Measurements from ENCODE around the gene NTM. TPM values are rescaled to one million over a fixed set of nuclear protein-coding genes. Genes with fewer than 3 reads are reported as not detected.

The NTM gene
- total and polyA plus RNA-seq, 2 donors (not counting 1 experiment from before 2014, with no cell fraction given): 12.3 to 28.6 TPM

- TF ChIP-seq EZH2 (IDR thresholded peaks at IDR 0.05; ENCODE audit: low read length, missing control alignments): no peak
- TF ChIP-seq, protein P1, sequence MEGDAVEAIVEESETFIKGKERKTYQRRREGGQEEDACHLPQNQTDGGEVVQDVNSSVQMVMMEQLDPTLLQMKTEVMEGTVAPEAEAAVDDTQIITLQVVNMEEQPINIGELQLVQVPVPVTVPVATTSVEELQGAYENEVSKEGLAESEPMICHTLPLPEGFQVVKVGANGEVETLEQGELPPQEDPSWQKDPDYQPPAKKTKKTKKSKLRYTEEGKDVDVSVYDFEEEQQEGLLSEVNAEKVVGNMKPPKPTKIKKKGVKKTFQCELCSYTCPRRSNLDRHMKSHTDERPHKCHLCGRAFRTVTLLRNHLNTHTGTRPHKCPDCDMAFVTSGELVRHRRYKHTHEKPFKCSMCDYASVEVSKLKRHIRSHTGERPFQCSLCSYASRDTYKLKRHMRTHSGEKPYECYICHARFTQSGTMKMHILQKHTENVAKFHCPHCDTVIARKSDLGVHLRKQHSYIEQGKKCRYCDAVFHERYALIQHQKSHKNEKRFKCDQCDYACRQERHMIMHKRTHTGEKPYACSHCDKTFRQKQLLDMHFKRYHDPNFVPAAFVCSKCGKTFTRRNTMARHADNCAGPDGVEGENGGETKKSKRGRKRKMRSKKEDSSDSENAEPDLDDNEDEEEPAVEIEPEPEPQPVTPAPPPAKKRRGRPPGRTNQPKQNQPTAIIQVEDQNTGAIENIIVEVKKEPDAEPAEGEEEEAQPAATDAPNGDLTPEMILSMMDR (conservative IDR thresholded peaks at IDR 0.05 in 1 of 2, IDR thresholded peaks at IDR 0.05 in 1 of 2; ENCODE audit: low read depth in 1 of 2, low read length in 2 of 2): no peak
- H2AFZ ChIP-seq (ENCODE audit: low read length): no peak overlapping the region
- no peaks in the 10 kb centered on the region for H3K79me2 ChIP-seq (ENCODE audit: control insufficient read depth, insufficient read depth, low read length)
- peak overlapping the region; percentile 96 for H3K27ac ChIP-seq (ENCODE audit: insufficient read depth, low read length)
- DNase-seq (ENCODE audit: low read depth in 2 of 2): peak in 1 of 2 donors; percentile 66
- peak overlapping the region; percentile 60 for H3K9ac ChIP-seq (ENCODE audit: insufficient read depth, low read length)
- H3K4me3 ChIP-seq (replicated peaks in 1 of 4; ENCODE audit: control extremely low read depth in 1 of 4, insufficient read depth in 1 of 4, low read depth in 3 of 4, low read length in 4 of 4): peak overlapping the region in 1 of 4 experiments; percentile 3
- H3K4me1 ChIP-seq (ENCODE audit: control insufficient read depth, extremely low read depth, insufficient read depth, low read length): peaks cover 28% of the 10 kb centered on the region
- no peaks in the 10 kb centered on the region for H3K27me3 ChIP-seq (ENCODE audit: control insufficient read depth, insufficient read depth, low read length)
- H3K36me3 ChIP-seq (ENCODE audit: control insufficient read depth, insufficient read depth, low read length): no peaks in the 10 kb centered on the region
- H3K4me2 ChIP-seq (ENCODE audit: extremely low read depth, insufficient read depth, low read length): peak overlapping the region; percentile 73
- H4K20me1 ChIP-seq (ENCODE audit: control insufficient read depth, extremely low read depth, insufficient read depth, low read length): no peaks in the 10 kb centered on the region
- no peaks in the 10 kb centered on the region for H3K9me3 ChIP-seq (ENCODE audit: control insufficient read depth, insufficient read depth, low read depth, low read length)
These were observed 702.4 kb downstream of the NTM start for GRCh38 chr11:132072858-132073211.

GRCh38 chr11:132073787-132074186 lies 703.4 kb downstream of the NTM start:
- H3K27me3 ChIP-seq (ENCODE audit: control insufficient read depth, insufficient read depth, low read length): no peaks in the 10 kb centered on the region
- H2AFZ ChIP-seq (ENCODE audit: low read length): no peak overlapping the region
- H3K9ac ChIP-seq (ENCODE audit: insufficient read depth, low read length): no peak overlapping the region
- H3K9me3 ChIP-seq (ENCODE audit: control insufficient read depth, insufficient read depth, low read depth, low read length): no peaks in the 10 kb centered on the region
- no peak for TF ChIP-seq EZH2 (IDR thresholded peaks at IDR 0.05; ENCODE audit: low read length, missing control alignments)
- TF ChIP-seq, protein P1 (conservative IDR thresholded peaks at IDR 0.05 in 1 of 2, IDR thresholded peaks at IDR 0.05 in 1 of 2; ENCODE audit: low read depth in 1 of 2, low read length in 2 of 2): no peak
- H3K4me3 ChIP-seq (replicated peaks in 1 of 4; ENCODE audit: control extremely low read depth in 1 of 4, insufficient read depth in 1 of 4, low read depth in 3 of 4, low read length in 4 of 4): no peak overlapping the region
- no peak overlapping the region for H3K4me2 ChIP-seq (ENCODE audit: extremely low read depth, insufficient read depth, low read length)
- peaks cover 25% of the 10 kb centered on the region for H3K4me1 ChIP-seq (ENCODE audit: control insufficient read depth, extremely low read depth, insufficient read depth, low read length)
- no peaks in the 10 kb centered on the region for H3K36me3 ChIP-seq (ENCODE audit: control insufficient read depth, insufficient read depth, low read length)
- no peaks in the 10 kb centered on the region for H3K79me2 ChIP-seq (ENCODE audit: control insufficient read depth, insufficient read depth, low read length)
- DNase-seq (ENCODE audit: low read depth in 2 of 2): no peak
- H4K20me1 ChIP-seq (ENCODE audit: control insufficient read depth, extremely low read depth, insufficient read depth, low read length): no peaks in the 10 kb centered on the region
- peak overlapping the region; percentile 96 for H3K27ac ChIP-seq (ENCODE audit: insufficient read depth, low read length)

- no peaks in the 10 kb centered on the region for H3K79me2 ChIP-seq (ENCODE audit: control insufficient read depth, insufficient read depth, low read length)
- H3K9ac ChIP-seq (ENCODE audit: insufficient read depth, low read length): no peak overlapping the region
- no peaks in the 10 kb centered on the region for H3K9me3 ChIP-seq (ENCODE audit: control insufficient read depth, insufficient read depth, low read depth, low read length)
- no peak overlapping the region for H3K27ac ChIP-seq (ENCODE audit: insufficient read depth, low read length)
- TF ChIP-seq, protein P1 (conservative IDR thresholded peaks at IDR 0.05 in 1 of 2, IDR thresholded peaks at IDR 0.05 in 1 of 2; ENCODE audit: low read depth in 1 of 2, low read length in 2 of 2): no peak
- TF ChIP-seq EZH2 (IDR thresholded peaks at IDR 0.05; ENCODE audit: low read length, missing control alignments): no peak
- no peak for DNase-seq (ENCODE audit: low read depth in 2 of 2)
- no peak overlapping the region for H3K4me2 ChIP-seq (ENCODE audit: extremely low read depth, insufficient read depth, low read length)
- peaks cover 25% of the 10 kb centered on the region for H3K4me1 ChIP-seq (ENCODE audit: control insufficient read depth, extremely low read depth, insufficient read depth, low read length)
- H2AFZ ChIP-seq (ENCODE audit: low read length): no peak overlapping the region
- H3K27me3 ChIP-seq (ENCODE audit: control insufficient read depth, insufficient read depth, low read length): no peaks in the 10 kb centered on the region
- no peaks in the 10 kb centered on the region for H4K20me1 ChIP-seq (ENCODE audit: control insufficient read depth, extremely low read depth, insufficient read depth, low read length)
- H3K36me3 ChIP-seq (ENCODE audit: control insufficient read depth, insufficient read depth, low read length): no peaks in the 10 kb centered on the region
- H3K4me3 ChIP-seq (replicated peaks in 1 of 4; ENCODE audit: control extremely low read depth in 1 of 4, insufficient read depth in 1 of 4, low read depth in 3 of 4, low read length in 4 of 4): no peak overlapping the region
These were observed 705.0 kb downstream of the NTM start for GRCh38 chr11:132075447-132075846.
